Spinal cord (tissue), 10 donors: ENCODE measurements around the gene SMC5. TPM values are rescaled to one million over a fixed set of nuclear protein-coding genes. Genes with fewer than 3 reads are reported as not detected.

ENCODE experiments used
- DNase-seq, 6 donors: peaks; one replicate each; pipeline versions ENCODE4 v3.0.0 to v3.0.0-alpha.2; 2013 to 2015; ENCODE audit warnings: low spot score in 6 of 6, low read depth in 4 of 6
- H3K27ac ChIP-seq: one replicate; pipeline ENCODE4 v1.5.1; 2013; ENCODE audit warnings: low read depth, low read length, control low read depth
- H3K27me3 ChIP-seq: one replicate; pipeline ENCODE4 v1.6.1; 2013; ENCODE audit warnings: low read length; ENCODE audit not compliant: control insufficient read depth, insufficient read depth
- H3K36me3 ChIP-seq: one replicate; pipeline ENCODE4 v1.6.1; 2013; ENCODE audit warnings: low read length; ENCODE audit not compliant: control insufficient read depth, insufficient read depth
- H3K4me1 ChIP-seq: one replicate; pipeline ENCODE4 v1.6.1; 2013; ENCODE audit warnings: low read length; ENCODE audit not compliant: control insufficient read depth, insufficient read depth
- H3K4me3 ChIP-seq: one replicate; pipeline ENCODE4 v1.5.1; 2013; ENCODE audit warnings: low read depth, low read length, control low read depth
- H3K9me3 ChIP-seq: one replicate; pipeline ENCODE4 v1.6.1; 2013; ENCODE audit warnings: low read length; ENCODE audit not compliant: control insufficient read depth, insufficient read depth
- WGBS: methylation state at CpG from one replicate; pipeline ENCODE4 v1.1.5; 2013; ENCODE audit warnings: missing lambda C conversion rate; ENCODE audit not compliant: insufficient coverage; 5-methylcytosine and 5-hydroxymethylcytosine counted together
- long read RNA-seq, 4 donors: transcript quantifications; one replicate each; lab custom pipeline, GENCODE V29; 2026
- polyA plus RNA-seq, 2 donors: library from polyadenylated mRNA; unstranded; fragments of 120-200 nt; gene quantifications; one replicate each; pipeline ENCODE4 v1.2.1, GENCODE V29; 2013; ENCODE audit not compliant: insufficient read length in 2 of 2
- total RNA-seq, 2 donors: library from RNA; depleted of rRNA in 1 of 2; stranded (reverse); fragments of 120-200 nt in 1 of 2; fragments of >200 nt in 1 of 2; gene quantifications; one replicate each; pipeline versions ENCODE4 v1.2.3 to v1.2.4, GENCODE V29; 2013 to 2014
- donor health status: healthy.

The SMC5 gene
- 10 to 100 TPM; 38.7 to 39.5 TPM for total RNA-seq
- 10 to 100 TPM; 24.2 to 25.0 TPM for polyA plus RNA-seq
- long read RNA-seq, donor 1, partial matches to known transcripts: 0 of 1 reads
- long read RNA-seq, donor 1, other reads (novel, unspliced or antisense): 0 of 1 reads
- long read RNA-seq, donor 2: 0 reads
- long read RNA-seq, donor 3: 0 reads
- long read RNA-seq, donor 4, partial matches to known transcripts: 9 of 11 reads
- long read RNA-seq, donor 4, other reads (novel, unspliced or antisense): 0 of 11 reads

- H3K36me3 ChIP-seq: no peaks in the 10 kb centered on the region
- 0% methylated on average over 75 of the region's 75 CpGs for WGBS
- H3K4me3 ChIP-seq: peak within 1 kb of the TSS; percentile 76
- peaks cover 28% of the 10 kb centered on the region for H3K4me1 ChIP-seq
- DNase-seq: peak; percentile 82 to 98 (median 87)
- peak within 1 kb of the TSS; percentile 96 for H3K27ac ChIP-seq
- H3K9me3 ChIP-seq: no peaks in the 10 kb centered on the region
- H3K27me3 ChIP-seq: no peaks in the 10 kb centered on the region
Observed at GRCh38 chr9:70258692-70259511, at the start of gene SMC5. TSS of gene SMC5 (plus strand) at chr9:70258978. CDS start at chr9:70259079, 101 bp downstream.

DNA sequence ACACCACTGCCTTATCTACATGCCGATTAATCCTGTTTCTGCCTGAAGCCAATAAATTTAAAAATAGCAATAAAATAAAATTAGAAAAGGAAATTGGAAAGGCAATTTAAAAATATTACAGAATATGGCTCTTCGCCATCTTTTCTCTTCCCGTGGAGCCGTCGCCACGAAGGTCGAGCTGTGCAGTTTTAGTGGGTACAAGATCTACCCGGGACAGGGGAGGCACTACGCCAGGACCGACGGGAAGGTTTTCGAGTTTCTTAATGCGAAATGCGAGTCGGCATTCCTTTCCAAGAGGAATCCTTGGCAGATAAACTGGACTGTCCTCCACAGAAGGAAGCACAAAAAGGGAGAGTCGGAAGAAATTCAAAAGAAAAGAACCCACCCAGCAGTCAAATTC, 41.7 kb upstream of the SMC5 start:
- 98% methylated on average over 11 of the region's 16 CpGs for WGBS
- Histone ChIP-seq H3K4me1 (no peaks in the 10 kb centered on the region), H3K4me3 (no peak overlapping the region), H3K27me3 (no peaks in the 10 kb centered on the region), H3K9me3 (peaks cover 2% of the 10 kb centered on the region), H3K36me3 (no peaks in the 10 kb centered on the region), H3K27ac (no peak overlapping the region)
- DNase-seq: no peak

- Histone ChIP-seq H3K27ac (no peak overlapping the region), H3K4me1 (no peaks in the 10 kb centered on the region), H3K9me3 (no peaks in the 10 kb centered on the region), H3K4me3 (no peak overlapping the region), H3K27me3 (no peaks in the 10 kb centered on the region), H3K36me3 (no peaks in the 10 kb centered on the region)
- DNase-seq: no peak
- WGBS: no CpG with 5 or more reads among the region's 1 CpG
Observed at GRCh38 chr9:70218767-70219166, 40.0 kb upstream of the SMC5 start.

DNA sequence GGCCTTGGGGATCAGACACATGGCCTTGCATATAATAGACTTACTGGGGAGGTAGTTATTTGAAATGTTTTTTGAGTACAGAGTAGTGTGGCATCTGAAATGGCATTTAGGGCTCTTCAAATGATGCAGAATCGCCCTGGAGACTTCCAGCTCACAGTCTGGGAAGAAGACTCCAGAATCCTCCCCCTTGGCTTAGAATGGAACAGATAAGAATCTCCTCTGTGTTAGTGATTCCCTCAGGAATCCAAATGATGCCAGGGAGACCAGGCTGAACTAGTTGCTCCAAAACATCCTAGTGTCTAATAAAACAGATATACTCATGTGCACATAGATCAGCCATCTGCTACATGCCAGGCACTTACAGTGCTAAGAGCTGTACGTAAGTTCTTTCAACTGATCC, 38.6 kb upstream of the SMC5 start:
- no peaks in the 10 kb centered on the region for H3K27me3 ChIP-seq
- no peak overlapping the region for H3K27ac ChIP-seq
- no peaks in the 10 kb centered on the region for H3K4me1 ChIP-seq
- H3K9me3 ChIP-seq: no peaks in the 10 kb centered on the region
- no CpG with 5 or more reads among the region's 2 CpGs for WGBS
- DNase-seq: no peak
- no peak overlapping the region for H3K4me3 ChIP-seq
- H3K36me3 ChIP-seq: no peaks in the 10 kb centered on the region

- no peaks in the 10 kb centered on the region for H3K9me3 ChIP-seq
- H3K4me3 ChIP-seq: no peak overlapping the region
- DNase-seq: peak in 1 of 6 donors; percentile 38
- H3K4me1 ChIP-seq: no peaks in the 10 kb centered on the region
- WGBS: no CpG with 5 or more reads among the region's 1 CpG
- no peaks in the 10 kb centered on the region for H3K36me3 ChIP-seq
- H3K27ac ChIP-seq: no peak overlapping the region
- H3K27me3 ChIP-seq: no peaks in the 10 kb centered on the region
Observed at GRCh38 chr9:70222354-70222753, 36.4 kb upstream of the SMC5 start.

DNA sequence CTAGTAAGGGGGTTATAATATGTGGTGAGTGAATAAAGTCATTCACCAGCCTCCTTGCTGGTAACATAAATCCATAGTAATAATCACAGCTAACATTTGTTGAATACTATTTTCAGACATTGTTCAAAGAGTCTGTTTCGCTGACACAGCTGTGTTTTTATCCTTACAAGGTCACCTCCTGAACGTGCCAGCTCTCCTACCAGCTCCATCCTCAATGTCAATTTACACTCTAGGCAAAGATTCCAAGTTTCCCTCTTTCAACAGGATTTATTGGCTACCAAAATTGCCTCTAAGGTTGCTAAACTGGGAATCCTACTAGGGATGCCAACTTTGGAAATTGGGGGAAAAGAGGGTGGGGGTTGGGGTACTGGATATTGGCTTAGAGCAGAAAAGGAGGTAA, 30.7 kb upstream of the SMC5 start:
- Histone ChIP-seq H3K27ac (no peak overlapping the region), H3K4me1 (peaks cover 3% of the 10 kb centered on the region), H3K27me3 (no peaks in the 10 kb centered on the region), H3K4me3 (no peak overlapping the region), H3K36me3 (no peaks in the 10 kb centered on the region), H3K9me3 (no peaks in the 10 kb centered on the region)
- 23% methylated on average over 2 of the region's 2 CpGs for whole genome bisulfite sequencing
- DNase-seq: peak in 4 of 6 donors; percentile 8 to 67 (median 22)

- Histone ChIP-seq H3K27ac (peak overlapping the region; percentile 10), H3K27me3 (no peaks in the 10 kb centered on the region), H3K4me1 (peaks cover 3% of the 10 kb centered on the region), H3K4me3 (no peak overlapping the region), H3K9me3 (no peaks in the 10 kb centered on the region), H3K36me3 (no peaks in the 10 kb centered on the region)
- whole genome bisulfite sequencing: no CpG with 5 or more reads among the region's 2 CpGs
- DNase-seq: peak in 4 of 6 donors; percentile 7 to 70 (median 26)
Observed at GRCh38 chr9:70228611-70229010, 30.2 kb upstream of the SMC5 start.

DNA sequence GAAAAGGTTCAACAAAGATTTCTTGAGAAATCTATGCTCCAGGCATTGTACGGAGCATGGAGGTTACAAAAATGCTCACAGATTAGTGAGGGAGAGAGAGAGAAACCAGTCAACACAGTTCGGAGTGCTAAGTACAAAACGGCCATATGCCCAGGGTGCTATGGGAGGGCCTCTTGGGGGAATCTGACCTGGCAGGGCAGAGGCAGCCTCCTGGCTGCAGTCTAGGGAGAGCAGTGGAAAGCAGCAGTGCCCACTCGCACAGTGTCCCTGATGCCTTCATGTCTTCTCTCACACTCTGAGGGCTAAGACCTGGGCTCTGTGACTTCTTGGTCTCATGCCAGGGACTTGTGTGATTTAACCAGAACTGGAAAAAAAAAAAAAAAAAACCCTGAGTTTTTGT, 29.8 kb upstream of the SMC5 start:
- no peak overlapping the region for H3K4me3 ChIP-seq
- peak in 4 of 6 donors; percentile 5 to 44 (median 26) for DNase-seq
- H3K36me3 ChIP-seq: no peaks in the 10 kb centered on the region
- H3K4me1 ChIP-seq: peaks cover 3% of the 10 kb centered on the region
- no peaks in the 10 kb centered on the region for H3K27me3 ChIP-seq
- peak overlapping the region; percentile 10 for H3K27ac ChIP-seq
- no peaks in the 10 kb centered on the region for H3K9me3 ChIP-seq
- 42% methylated on average over 3 of the region's 4 CpGs for WGBS

DNA sequence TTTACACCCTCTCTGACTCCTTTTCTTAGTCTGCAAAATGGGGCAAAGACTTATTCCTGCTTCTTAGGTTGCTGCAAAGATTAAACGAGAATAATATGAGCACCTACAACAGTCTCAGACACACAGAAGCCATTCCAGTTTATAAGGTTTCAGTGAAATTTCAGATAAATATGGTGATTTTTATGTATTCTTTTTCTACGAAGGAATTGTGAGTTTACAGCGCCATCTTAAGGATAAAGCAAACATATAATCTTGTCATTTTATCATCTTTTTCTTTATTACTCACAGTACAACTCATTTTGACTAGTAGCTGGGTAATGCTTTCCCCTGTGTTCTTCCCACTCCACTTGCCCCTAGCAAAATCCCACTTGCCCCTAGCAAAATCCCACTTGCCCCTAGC, 29.2 kb upstream of the SMC5 start:
- H3K27me3 ChIP-seq: no peaks in the 10 kb centered on the region
- H3K9me3 ChIP-seq: no peaks in the 10 kb centered on the region
- DNase-seq: peak in 3 of 6 donors; percentile 28 to 86 (median 69)
- no peaks in the 10 kb centered on the region for H3K36me3 ChIP-seq
- H3K27ac ChIP-seq: no peak overlapping the region
- no CpG with 5 or more reads among the region's 3 CpGs for WGBS
- H3K4me3 ChIP-seq: no peak overlapping the region
- peaks cover 3% of the 10 kb centered on the region for H3K4me1 ChIP-seq
